ENCODE results near the gene DDX23. TPM values are rescaled to one million over a fixed set of nuclear protein-coding genes. Genes with fewer than 3 reads are reported as not detected.

The DDX23 gene
- total and polyA plus RNA-seq, 8 donors: 25.9 to 55.6 (median 33.3) TPM

- no peak for TF ChIP-seq CTCF (IDR thresholded peaks at IDR 0.05)
- FAIRE-seq: no peak
- 85 to 87% methylated on average over 6 of the region's 6 CpGs for WGBS, 2 donors
- H3K36me3 ChIP-seq: peaks cover 14 to 70% (median 33%) of the 10 kb centered on the region in 3 donors
- no peak for ATAC-seq
- DNase-seq: no peak
- H3K9me3 ChIP-seq: no peaks in the 10 kb centered on the region
- H3K4me3 ChIP-seq: no peak overlapping the region
- H3K27me3 ChIP-seq: no peaks in the 10 kb centered on the region
- no peaks in the 10 kb centered on the region for H3K4me1 ChIP-seq
- intact Hi-C loops (cut with DNase I): no loop called here
- H3K27ac ChIP-seq: no peak overlapping the region
Observed at GRCh38 chr12:48831257-48831656, 20.7 kb downstream of the DDX23 start.

DNA sequence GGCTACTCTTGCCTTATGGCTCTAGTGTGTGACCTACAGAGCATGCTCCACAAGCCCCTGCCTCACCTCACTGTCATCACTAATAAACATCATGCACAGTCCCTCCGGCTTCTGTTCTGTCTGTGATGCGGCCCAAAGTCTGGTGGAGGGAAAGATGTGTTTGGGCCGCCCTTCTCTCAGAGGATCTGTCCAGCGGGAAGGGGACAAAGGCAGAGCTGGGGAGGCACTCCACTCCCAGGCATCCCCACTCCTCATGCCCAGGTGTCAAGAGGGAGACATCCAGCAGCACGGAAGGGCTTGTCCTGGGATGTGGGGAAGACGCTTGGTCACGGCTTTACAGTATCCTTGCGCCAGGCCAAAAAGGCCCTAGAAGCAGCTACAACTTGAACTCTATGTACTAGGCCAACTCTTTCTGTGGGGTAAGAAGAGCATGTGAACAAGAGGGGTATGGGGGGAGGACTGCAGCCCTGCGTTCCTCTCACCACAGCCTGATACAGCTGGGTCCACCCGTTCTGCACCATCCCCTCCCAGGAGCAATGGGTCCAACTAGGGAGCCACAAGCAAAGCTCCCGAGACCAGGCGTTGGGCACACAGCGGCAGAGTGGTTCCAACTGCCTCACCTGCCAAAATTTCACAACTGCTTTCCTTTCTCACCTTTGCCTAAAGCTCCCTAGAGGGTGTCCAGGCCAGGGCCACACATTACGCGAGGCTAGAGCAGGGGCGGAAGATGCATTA lies 23.0 kb downstream of the DDX23 start:
- 91 to 94% methylated on average over 16 of the region's 16 CpGs for WGBS, 2 donors
- intact Hi-C loops (cut with DNase I): no loop called here
- no peak for ATAC-seq
- Histone ChIP-seq H3K27me3 (no peaks in the 10 kb centered on the region), H3K9me3 (no peaks in the 10 kb centered on the region), H3K4me1 (no peaks in the 10 kb centered on the region), H3K36me3 (peaks cover 14 to 47% (median 29%) of the 10 kb centered on the region in 3 donors), H3K27ac (no peak overlapping the region), H3K4me3 (no peak overlapping the region)
- FAIRE-seq: no peak
- no peak for TF ChIP-seq CTCF (IDR thresholded peaks at IDR 0.05)
- DNase-seq: no peak

- no peaks in the 10 kb centered on the region for H3K27me3 ChIP-seq
- H3K27ac ChIP-seq: no peak overlapping the region
- FAIRE-seq (no peak), DNase-seq (no peak), ATAC-seq (peak in 1 of 4 donors; percentile 4)
- intact Hi-C loops (cut with DNase I): no loop called here
- H3K9me3 ChIP-seq: no peaks in the 10 kb centered on the region
- WGBS, 2 donors: 68 to 89% methylated on average over 2 of the region's 2 CpGs
- no peak overlapping the region for H3K4me3 ChIP-seq
- H3K36me3 ChIP-seq: peaks cover 11 to 40% (median 29%) of the 10 kb centered on the region in 3 donors
- no peak for TF ChIP-seq CTCF (IDR thresholded peaks at IDR 0.05)
- H3K4me1 ChIP-seq: no peaks in the 10 kb centered on the region
Observed at GRCh38 chr12:48828293-48828692, 23.7 kb downstream of the DDX23 start.

GRCh38 chr12:48827513-48828096 lies 24.4 kb downstream of the DDX23 start:
- DNase-seq: no peak
- no peak for TF ChIP-seq CTCF (IDR thresholded peaks at IDR 0.05)
- Histone ChIP-seq H3K9me3 (no peaks in the 10 kb centered on the region), H3K4me1 (no peaks in the 10 kb centered on the region), H3K27me3 (no peaks in the 10 kb centered on the region), H3K27ac (no peak overlapping the region), H3K36me3 (peaks cover 4 to 33% (median 26%) of the 10 kb centered on the region in 3 donors), H3K4me3 (no peak overlapping the region)
- intact Hi-C loops (cut with DNase I): no loop called here
- no peak for FAIRE-seq
- WGBS, 2 donors: 91 to 93% methylated on average over 17 of the region's 17 CpGs
- no peak for ATAC-seq

DNA sequence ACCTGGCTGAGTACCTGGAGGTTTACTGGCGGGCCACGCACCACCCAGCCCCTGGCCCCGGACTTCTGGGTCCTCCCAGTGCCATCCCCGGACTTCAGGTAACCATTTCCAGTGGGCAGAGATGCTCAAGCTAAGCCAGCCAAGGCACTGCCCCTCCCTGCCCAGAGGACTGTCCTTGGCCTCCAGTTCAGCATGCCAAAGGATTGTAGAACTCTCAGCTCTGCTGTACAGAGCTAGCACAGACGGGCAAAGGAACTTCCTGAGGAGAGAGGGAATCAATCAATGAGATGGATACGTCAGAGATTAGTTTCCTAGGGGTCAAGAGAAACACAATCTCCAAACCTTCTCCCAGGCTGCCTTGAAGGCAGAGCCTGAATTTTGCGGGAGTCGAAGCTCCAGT lies 24.9 kb downstream of the DDX23 start:
- ATAC-seq: no peak
- Histone ChIP-seq H3K9me3 (no peaks in the 10 kb centered on the region), H3K4me3 (no peak overlapping the region), H3K27ac (no peak overlapping the region), H3K36me3 (peaks cover 0 to 27% (median 20%) of the 10 kb centered on the region in 3 donors), H3K27me3 (no peaks in the 10 kb centered on the region), H3K4me1 (no peaks in the 10 kb centered on the region)
- no peak for DNase-seq
- 72 to 82% methylated on average over 8 of the region's 8 CpGs for WGBS, 2 donors
- no peak for FAIRE-seq
- no peak for TF ChIP-seq CTCF (IDR thresholded peaks at IDR 0.05)
- intact Hi-C loops (cut with DNase I): no loop called here

All from pancreas (tissue), 10 donors.